Activated CD8-positive, alpha-beta memory T cell treated with anti-CD3 and anti-CD28 coated beads for 36 hours (primary cell): ENCODE data around the gene RALY. TPM values are rescaled to one million over a fixed set of nuclear protein-coding genes. Genes with fewer than 3 reads are reported as not detected.

Experiments used
- CTCF ChIA-PET: fragments of 350-600 bp; sonication (Branson Sonifier 250); formaldehyde crosslinking; loops from one replicate; lab custom pipeline; 2021; ENCODE audit warnings: antibody characterized with exemption; lab: Charles Lee
- POLR2A ChIA-PET: fragments of 350-600 bp; sonication (Branson Sonifier 250); formaldehyde crosslinking; loops from one replicate; lab custom pipeline; 2021; ENCODE audit warnings: antibody characterized with exemption; lab: Charles Lee
- total RNA-seq, 2 experiments: library from RNA; stranded (reverse); gene quantifications; one replicate each; pipeline ENCODE4 v1.2.3, GENCODE V29; 2021

RALY gene
- total RNA-seq, 2 experiments from 2014 or later = 145 to 148 TPM

GRCh38 chr20:34088305-34089174, 94.8 kb downstream of the RALY start:
- ChIA-PET POLR2A (interaction anchor here (0.6 kb wide), 1 partner anchor 279 kb away, joined by 4 read pairs; no protein-coding TSS in a partner anchor), CTCF (interaction anchor here (1.5 kb wide), 1 partner anchor 19 kb away, joined by 3 read pairs; no protein-coding TSS in a partner anchor)

DNA sequence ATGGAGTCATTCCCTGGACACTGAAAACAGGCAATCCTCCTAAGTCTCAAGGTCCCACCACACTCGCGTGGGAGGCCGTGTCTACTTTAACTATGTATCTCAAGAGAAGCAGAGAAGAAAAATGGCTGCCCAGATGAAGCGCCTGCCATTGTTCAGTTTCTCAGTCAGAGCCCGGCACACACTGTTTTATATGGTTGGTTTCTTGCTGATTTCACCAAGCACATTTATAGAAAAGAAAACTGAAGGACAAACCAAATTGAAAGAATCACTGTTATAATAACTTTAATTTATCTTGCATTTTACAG, 95.4 kb downstream of the RALY start:
- ChIA-PET CTCF (interaction anchor here (1.5 kb wide), 1 partner anchor 19 kb away, joined by 3 read pairs; no protein-coding TSS in a partner anchor), POLR2A (no interaction called here)

GRCh38 chr20:34089655-34090345, 96.1 kb downstream of the RALY start:
- CTCF ChIA-PET = interaction anchor here (0.6 to 0.8 kb wide), 2 partner anchors 36 to 358 kb away, joined by 3 to 4 read pairs; no protein-coding TSS in a partner anchor
- POLR2A ChIA-PET = no interaction called here

DNA sequence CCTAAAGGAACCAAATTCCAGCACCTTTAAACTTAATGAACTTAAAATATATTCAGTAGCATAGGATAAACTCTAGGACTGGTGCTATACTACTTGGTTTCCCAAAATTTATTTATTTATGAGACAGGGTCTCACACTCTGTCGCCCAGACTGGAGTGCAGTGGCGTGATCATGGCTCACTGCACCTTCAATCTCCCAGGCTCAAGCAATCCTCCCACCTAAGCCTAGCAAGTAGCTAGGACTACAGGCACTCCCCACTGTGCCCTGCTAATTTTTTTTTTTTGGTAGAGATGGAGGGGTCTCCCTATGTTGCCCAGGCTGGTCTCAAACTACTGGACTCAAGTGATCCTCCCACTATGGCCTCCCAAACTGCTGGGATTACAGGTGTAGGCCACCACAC, 96.9 kb downstream of the RALY start:
- POLR2A ChIA-PET = no interaction called here
- CTCF ChIA-PET = interaction anchor here (0.6 kb wide), 1 partner anchor 359 kb away, joined by 3 read pairs; no protein-coding TSS in a partner anchor

- POLR2A ChIA-PET = interaction anchor here (0.6 to 1.0 kb wide), 4 partner anchors 9 to 152 kb away, joined by 3 to 8 read pairs (median 4); no protein-coding TSS in a partner anchor
- CTCF ChIA-PET = interaction anchor here (2.0 kb wide), 1 partner anchor 17 kb away, joined by 5 read pairs; no protein-coding TSS in a partner anchor
Observed at GRCh38 chr20:34091637-34092200, 98.0 kb downstream of the RALY start.

GRCh38 chr20:34093895-34094294, 100.2 kb downstream of the RALY start:
- CTCF ChIA-PET = no interaction called here
- POLR2A ChIA-PET = no interaction called here

- ChIA-PET CTCF (interaction anchor here (1.1 to 1.6 kb wide), 2 partner anchors 17 to 34 kb away, joined by 5 to 7 read pairs; partner anchors contain the start of gene EIF2S2), POLR2A (interaction anchor here (0.7 kb wide), 1 partner anchor 12 kb away, joined by 3 read pairs; no protein-coding TSS in a partner anchor)
Observed at GRCh38 chr20:34095825-34096224, 102.1 kb downstream of the RALY start.

DNA sequence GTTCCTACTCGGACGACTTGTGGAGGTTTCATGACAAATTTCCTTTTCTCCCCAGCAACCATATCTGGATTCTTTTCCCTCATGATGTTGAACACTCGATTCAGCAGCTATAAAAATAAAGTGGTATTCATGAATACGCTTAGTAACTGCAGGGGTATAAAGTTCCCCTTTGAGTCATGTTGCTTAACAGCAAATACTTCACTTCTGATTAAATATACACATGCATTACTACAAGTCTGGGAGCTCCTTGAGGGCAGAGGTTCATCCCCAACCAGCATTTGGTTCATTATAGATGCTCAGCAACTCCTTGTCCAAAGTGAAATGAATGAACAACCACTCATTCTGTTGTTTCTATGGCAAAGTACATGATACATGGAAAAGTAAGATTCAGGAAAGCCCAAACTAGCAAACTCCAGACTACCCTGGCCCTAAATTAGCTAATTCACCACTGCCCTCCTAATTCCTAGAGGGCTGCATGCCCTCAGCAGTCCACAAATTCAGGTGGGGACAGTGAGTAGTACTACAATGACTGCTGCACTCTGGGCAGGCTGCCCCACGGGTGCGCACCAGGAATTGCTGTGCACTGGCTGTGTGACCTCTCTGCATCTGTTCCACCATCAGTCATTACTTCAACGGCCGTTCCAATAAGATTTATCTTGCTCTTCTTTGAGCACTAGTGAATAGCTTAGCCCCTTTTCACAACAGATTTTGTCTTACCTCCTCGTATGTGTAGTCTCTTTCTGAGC, 103.2 kb downstream of the RALY start:
- CTCF ChIA-PET = interaction anchor here (1.6 kb wide), 1 partner anchor 16 kb away, joined by 5 read pairs; the partner anchor contains the start of gene EIF2S2
- POLR2A ChIA-PET = no interaction called here

DNA sequence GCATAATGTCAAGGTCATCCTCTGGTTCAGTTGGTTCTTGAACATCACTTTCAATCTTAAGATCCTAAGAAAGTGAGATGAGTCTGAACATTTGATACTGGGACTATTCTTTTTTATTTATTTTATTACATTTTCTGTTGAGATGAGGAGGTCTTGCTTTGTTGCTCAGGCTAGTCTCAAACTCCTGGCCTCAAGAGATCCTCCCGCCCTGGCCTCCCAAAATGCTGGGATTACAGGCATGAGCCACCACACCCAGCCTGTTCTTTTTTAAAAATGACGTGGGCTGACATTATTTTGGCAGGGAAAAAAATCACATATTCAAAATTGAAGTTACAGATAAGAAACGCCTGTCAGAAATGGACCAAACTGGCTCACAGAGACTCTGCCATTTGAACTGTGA, 104.9 kb downstream of the RALY start:
- POLR2A ChIA-PET = no interaction called here
- CTCF ChIA-PET = no interaction called here

- POLR2A ChIA-PET = interaction anchor here (1.2 kb wide), 1 partner anchor 13 kb away, joined by 4 read pairs; the partner anchor contains the start of gene EIF2S2
- CTCF ChIA-PET = no interaction called here
Observed at GRCh38 chr20:34099675-34100074, 106.0 kb downstream of the RALY start.

GRCh38 chr20:34100576-34100975, 106.9 kb downstream of the RALY start:
- CTCF ChIA-PET = interaction anchor here (0.6 kb wide), 1 partner anchor 1491 kb away, joined by 3 read pairs; no protein-coding TSS in a partner anchor
- POLR2A ChIA-PET = interaction anchor here (0.6 to 1.2 kb wide), 2 partner anchors 9 to 12 kb away, joined by 4 to 8 read pairs; partner anchors contain the start of gene EIF2S2

GRCh38 chr20:34102342-34102741, 108.6 kb downstream of the RALY start:
- ChIA-PET CTCF (interaction anchor here (0.8 kb wide), 1 partner anchor 9 kb away, joined by 3 read pairs; no protein-coding TSS in a partner anchor), POLR2A (no interaction called here)

- ChIA-PET CTCF (interaction anchor here (0.6 to 1.0 kb wide), 2 partner anchors 8 to 399 kb away, joined by 3 read pairs; partner anchors contain the start of gene EIF2S2), POLR2A (interaction anchor here (1.0 to 1.1 kb wide), 2 partner anchors 8 to 412 kb away, joined by 3 to 7 read pairs; partner anchors contain the start of genes DYNLRB1 and EIF2S2)
Observed at GRCh38 chr20:34104059-34104458, 110.3 kb downstream of the RALY start.

DNA sequence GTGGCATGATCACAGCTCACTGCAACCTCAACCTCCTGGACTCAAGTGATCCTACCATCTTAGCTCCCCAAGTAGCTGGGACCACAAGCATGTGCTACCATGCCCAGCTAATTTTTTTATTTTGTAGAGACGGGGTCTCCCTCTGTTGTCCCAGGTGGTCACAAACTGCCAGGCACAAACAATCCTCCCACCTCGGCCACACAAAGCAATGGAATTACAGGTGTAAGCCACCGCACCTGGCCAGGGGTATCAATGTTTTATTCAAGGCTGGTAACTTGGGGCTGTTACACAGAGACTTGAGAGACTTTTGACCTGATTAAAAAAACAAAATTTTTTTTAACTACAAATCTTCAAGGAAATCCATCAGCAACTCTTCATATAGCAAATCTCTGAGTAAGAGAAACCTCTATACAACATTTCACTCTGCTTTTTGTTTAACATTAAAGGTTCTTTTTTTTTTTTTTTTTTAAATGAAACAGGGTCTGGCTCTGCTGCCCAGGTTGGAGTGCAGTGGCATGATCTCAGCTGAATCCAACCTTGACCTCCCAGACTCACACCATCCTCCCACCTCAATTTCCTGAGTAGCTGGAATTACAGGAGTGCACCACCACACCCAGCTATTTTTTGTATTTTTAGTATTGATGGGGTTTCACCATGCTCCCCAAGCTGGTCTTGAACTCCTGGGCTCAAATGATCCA, 112.4 kb downstream of the RALY start:
- CTCF ChIA-PET = no interaction called here
- POLR2A ChIA-PET = no interaction called here

DNA sequence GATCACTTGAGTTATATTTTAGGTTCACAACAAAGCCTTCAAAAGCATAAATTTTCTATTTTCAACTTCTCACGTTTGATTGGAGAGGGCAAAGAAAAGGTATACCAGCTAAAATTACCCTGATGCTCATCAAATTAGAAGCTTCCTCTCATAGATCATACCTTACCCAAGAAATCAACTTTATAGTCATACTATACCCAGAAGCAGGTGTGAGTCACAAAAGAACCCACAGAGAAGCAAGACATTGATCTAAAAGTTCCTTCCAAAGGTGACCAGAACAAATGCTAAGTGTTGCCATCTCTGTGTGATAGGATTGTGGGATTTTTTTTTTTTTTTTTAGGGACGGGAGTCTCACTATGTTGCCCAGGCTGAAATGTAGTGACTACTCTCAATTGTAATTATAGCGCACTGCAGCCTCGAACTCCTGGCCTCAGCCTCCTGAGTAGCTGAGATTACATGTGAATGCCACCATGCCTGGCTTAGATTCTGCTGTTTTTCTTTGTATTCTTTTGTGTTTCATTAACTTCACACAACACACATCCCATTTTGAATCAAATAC, 115.0 kb downstream of the RALY start:
- POLR2A ChIA-PET = interaction anchor here (0.6 to 1.1 kb wide), 2 partner anchors 13 to 115 kb away, joined by 3 to 11 read pairs; partner anchors contain the start of gene RALY
- CTCF ChIA-PET = interaction anchor here (0.7 to 1.5 kb wide), 3 partner anchors 16 to 81 kb away, joined by 3 to 5 read pairs (median 3); no protein-coding TSS in a partner anchor

- ChIA-PET POLR2A (no interaction called here), CTCF (interaction anchor here (0.7 to 1.5 kb wide), 2 partner anchors 17 to 265 kb away, joined by 3 to 5 read pairs; no protein-coding TSS in a partner anchor)
Observed at GRCh38 chr20:34109442-34109841, 115.7 kb downstream of the RALY start.
